BJ (cell line): ENCODE results near the gene LYST. TPM values are rescaled to one million over a fixed set of nuclear protein-coding genes. Genes with fewer than 3 reads are reported as not detected.

ENCODE experiments used
- CTCF ChIA-PET: fragments of 350-600 bp; formaldehyde crosslinking; extraction: SDS; loops from one replicate; lab custom pipeline; 2021; ENCODE audit warnings: antibody characterized with exemption, inconsistent platforms; lab: Yijun Ruan, JAX
- POLR2A ChIA-PET: fragments of 300-600 bp; sonication (Branson Sonifier 250); formaldehyde crosslinking; extraction: SDS; loops from one replicate; lab custom pipeline; 2021; ENCODE audit warnings: antibody characterized with exemption; lab: Charles Lee
- DNase-seq: peaks from one replicate; pipeline ENCODE4 v3.0.0-alpha.2; 2011; ENCODE audit warnings: low read depth
- H3K27me3 ChIP-seq: 2 replicates; pipeline ENCODE4 v1.6.0; 2011; ENCODE audit warnings: low read length; ENCODE audit not compliant: control insufficient read depth, insufficient read depth
- H3K36me3 ChIP-seq: 2 replicates; pipeline ENCODE4 v1.5.1; 2011; ENCODE audit warnings: low read length; ENCODE audit not compliant: control insufficient read depth, insufficient read depth
- H3K4me3 ChIP-seq: 2 replicates; pipeline ENCODE4 v1.5.1; 2011; ENCODE audit warnings: low read depth, mild to moderate bottlenecking, control low read depth, low read length
- CTCF ChIP-seq: IDR thresholded peaks from 2 replicates; pipeline ENCODE4 v1.5.1; 2011; ENCODE audit warnings: low read depth, mild to moderate bottlenecking, control low read depth, inconsistent platforms, low read length, moderate library complexity; ENCODE audit not compliant: insufficient read depth
- polyA plus RNA-seq: library from polyadenylated mRNA; depleted of rRNA; stranded (reverse); fragments of >200 nt; gene quantifications from 2 replicates; pipeline ENCODE4 v1.2.3, GENCODE V29; 2011

LYST gene
- polyA plus RNA-seq, 1 experiment = 7.2 TPM

GRCh38 chr1:235817101-235817728 lies 49.5 kb downstream of the LYST start:
- H3K36me3 ChIP-seq = no peaks in the 10 kb centered on the region
- TF ChIP-seq CTCF = no peak
- CTCF ChIA-PET = no interaction called here
- H3K4me3 ChIP-seq = no peak overlapping the region
- no peaks in the 10 kb centered on the region for H3K27me3 ChIP-seq
- POLR2A ChIA-PET = no interaction called here
- no peak for DNase-seq

GRCh38 chr1:235809688-235810397 lies 56.9 kb downstream of the LYST start:
- no peaks in the 10 kb centered on the region for H3K27me3 ChIP-seq
- ChIA-PET CTCF (interaction anchor here (1.4 to 1.6 kb wide), 2 partner anchors 17 to 27 kb away, joined by 3 to 4 read pairs; no protein-coding TSS in a partner anchor), POLR2A (interaction anchor here (0.6 kb wide), 1 partner anchor 20 kb away, joined by 3 read pairs; no protein-coding TSS in a partner anchor)
- no peak for TF ChIP-seq CTCF
- no peak overlapping the region for H3K4me3 ChIP-seq
- no peak for DNase-seq
- H3K36me3 ChIP-seq = peaks cover 2% of the 10 kb centered on the region; the same call in 1 of the 2 replicates

GRCh38 chr1:235808223-235808622 lies 58.5 kb downstream of the LYST start:
- H3K36me3 ChIP-seq = peaks cover 2% of the 10 kb centered on the region; the same call in 1 of the 2 replicates
- no peak overlapping the region for H3K4me3 ChIP-seq
- CTCF ChIA-PET = interaction anchor here (0.8 to 1.6 kb wide), 2 partner anchors 15 to 392 kb away, joined by 3 to 4 read pairs; no protein-coding TSS in a partner anchor
- no peak for TF ChIP-seq CTCF
- no peak for DNase-seq
- H3K27me3 ChIP-seq = no peaks in the 10 kb centered on the region
- POLR2A ChIA-PET = no interaction called here

DNA sequence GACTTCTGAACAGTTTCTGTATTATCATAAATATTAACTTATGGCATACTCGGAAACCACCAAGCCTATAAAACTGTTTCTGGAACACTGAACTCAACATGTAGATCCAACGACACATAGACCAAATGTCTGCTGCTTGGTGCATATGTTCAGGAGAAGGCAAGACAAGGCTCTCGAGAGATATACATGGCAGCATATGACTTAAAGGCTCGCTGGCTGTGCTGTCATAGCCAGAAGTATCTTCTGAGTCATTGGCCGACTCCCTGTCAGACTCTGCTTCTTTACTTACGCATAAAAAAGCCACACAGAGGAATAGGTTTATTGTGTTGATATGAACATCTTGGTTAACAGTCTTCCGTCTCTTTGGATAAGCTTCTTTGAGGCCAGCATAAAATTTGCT lies 60.6 kb downstream of the LYST start:
- DNase-seq = no peak
- POLR2A ChIA-PET = no interaction called here
- no peak for TF ChIP-seq CTCF
- Histone ChIP-seq H3K36me3 (peaks cover 2% of the 10 kb centered on the region; the same call in 1 of the 2 replicates), H3K27me3 (no peaks in the 10 kb centered on the region), H3K4me3 (no peak overlapping the region)
- CTCF ChIA-PET = no interaction called here
